Inflammatory macrophage (primary cell): ENCODE measurements around the gene AK9.
"Not testable (repeated sequence)": the region's sequence is repeated elsewhere in the genome, so short reads cannot be mapped to it uniquely, and the experiment has no call there.

ENCODE experiments used
- DNase-seq, 2 donors: peaks; one replicate each; pipeline ENCODE4 v3.0.0-alpha.2; 2020 to 2022

Gene AK9

GRCh38 chr6:109623288-109623687, 67.7 kb downstream of the AK9 start:
- DNase-seq: peak; percentile 22 to 23

- no peak for DNase-seq
Observed at GRCh38 chr6:109612268-109612667, 78.7 kb downstream of the AK9 start.

- DNase-seq: no peak
Observed at GRCh38 chr6:109611502-109611901, 79.5 kb downstream of the AK9 start.

DNA sequence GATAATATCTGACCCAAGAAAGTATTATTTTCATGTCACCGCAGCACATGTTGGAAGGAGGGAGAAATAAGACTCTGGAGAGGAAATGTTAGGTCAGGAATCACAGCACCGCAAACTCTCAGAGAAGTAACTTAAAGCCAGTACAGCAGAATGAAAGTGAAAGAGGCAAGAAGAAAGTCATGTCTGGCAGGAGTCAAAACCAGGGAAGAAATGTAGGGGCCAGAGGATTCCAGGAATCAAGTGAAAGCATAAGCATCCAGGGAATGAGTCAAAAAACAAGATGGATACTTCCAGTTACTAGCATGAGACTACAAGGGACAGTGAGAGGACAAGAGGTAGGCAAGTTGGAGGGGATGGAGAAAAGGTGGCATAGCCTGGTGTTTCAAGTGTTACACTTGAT, 80.4 kb downstream of the AK9 start:
- DNase-seq: no peak

GRCh38 chr6:109609737-109610136, 81.3 kb downstream of the AK9 start:
- DNase-seq: no peak

DNA sequence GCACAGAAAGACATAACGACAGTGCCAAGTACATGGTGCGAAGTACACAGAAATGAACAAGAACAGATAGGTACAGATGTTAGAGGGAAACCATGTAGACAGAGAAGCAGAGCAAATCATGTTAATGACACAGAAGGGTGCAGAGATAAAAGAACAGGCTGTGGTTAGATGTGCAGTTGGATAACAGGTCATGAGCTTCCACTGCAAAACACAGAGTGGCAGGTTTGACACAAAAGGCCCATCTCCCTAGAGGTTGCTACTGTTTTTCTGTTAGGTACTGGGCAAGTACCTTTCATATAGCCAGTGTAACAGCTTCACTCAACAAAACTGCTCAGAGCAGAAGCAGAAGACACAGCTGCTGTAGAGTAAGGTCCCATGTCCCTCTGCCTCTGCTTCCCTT, 84.6 kb downstream of the AK9 start:
- DNase-seq: no peak

DNA sequence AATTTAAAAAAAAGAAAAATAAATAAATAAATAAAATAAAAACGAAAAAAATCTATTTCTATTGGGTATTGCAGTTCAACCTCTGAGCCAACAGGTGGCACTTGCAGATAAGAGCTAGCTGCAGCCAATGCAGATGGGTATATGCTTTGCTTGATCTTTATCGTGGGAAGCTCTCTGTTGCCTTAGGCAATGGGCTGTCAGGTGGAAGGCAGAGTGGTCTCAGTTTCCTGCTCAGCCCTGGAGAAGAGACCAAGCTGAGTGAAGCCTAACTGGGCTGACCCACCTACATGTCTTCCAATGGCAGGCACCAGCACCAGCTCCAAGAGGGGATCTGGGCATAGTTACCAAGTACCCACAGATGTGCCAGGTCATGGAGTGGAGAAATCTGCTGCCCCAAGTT, 95.0 kb downstream of the AK9 start:
- peak; percentile 5 to 63 for DNase-seq

DNA sequence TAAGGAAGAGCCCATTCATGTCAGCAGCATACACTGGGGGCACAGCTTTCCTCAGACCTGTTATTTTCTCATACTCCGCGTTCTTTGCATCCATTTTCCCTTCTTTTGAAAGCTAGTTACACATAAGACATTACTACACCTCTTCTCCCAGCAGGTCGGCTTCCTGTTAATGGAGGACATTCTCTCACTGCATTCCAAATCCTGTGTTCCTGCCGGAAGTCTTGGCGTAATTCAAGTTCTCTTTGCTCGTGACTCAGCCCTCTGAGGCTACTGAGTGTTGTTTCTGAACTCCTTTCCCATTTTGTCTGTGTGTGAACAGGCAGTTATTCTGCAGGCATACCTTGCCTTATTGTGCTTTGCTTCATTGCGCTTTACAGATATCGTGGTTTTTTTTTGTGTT, 110.5 kb downstream of the AK9 start:
- no peak for DNase-seq

- peak; percentile 30 to 48 for DNase-seq
Observed at GRCh38 chr6:109579361-109579760, 111.6 kb downstream of the AK9 start.

DNA sequence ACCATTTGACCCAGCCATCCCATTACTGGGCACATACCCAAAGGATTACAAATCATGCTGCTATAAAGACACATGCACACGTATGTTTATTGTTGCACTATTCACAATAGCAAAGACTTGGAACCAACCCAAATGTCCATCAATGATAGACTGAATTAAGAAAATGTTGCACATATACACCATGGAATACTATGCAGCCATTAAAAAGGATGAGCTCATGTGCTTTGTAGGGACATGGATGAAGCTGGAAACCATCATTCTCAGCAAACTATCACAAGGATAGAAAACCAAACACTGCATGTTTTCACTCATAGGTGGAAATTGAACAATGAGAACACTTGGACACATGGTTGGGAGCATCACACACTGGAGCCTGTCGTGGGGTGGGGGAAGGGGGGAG, 121.1 kb downstream of the AK9 start:
- not testable (repeated sequence) for DNase-seq

DNA sequence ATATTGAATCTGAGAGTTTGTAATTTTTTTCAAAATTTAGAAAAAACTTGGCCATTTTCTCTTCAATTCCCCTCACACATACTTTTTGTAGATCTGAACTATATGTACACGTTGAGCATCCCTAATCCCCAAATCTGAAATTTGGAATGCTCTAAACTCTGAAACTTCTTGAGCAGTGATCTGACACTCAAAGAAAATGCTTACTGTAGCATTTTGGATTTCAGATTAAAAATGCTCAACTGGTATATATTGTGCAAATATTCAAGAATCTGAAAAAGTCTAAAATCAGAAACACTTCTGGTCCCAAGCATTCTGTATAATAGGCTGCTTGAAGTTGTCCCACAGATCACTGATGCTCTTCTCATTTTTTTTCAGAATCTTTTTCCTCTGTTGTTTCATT, 129.2 kb downstream of the AK9 start:
- no peak for DNase-seq

DNA sequence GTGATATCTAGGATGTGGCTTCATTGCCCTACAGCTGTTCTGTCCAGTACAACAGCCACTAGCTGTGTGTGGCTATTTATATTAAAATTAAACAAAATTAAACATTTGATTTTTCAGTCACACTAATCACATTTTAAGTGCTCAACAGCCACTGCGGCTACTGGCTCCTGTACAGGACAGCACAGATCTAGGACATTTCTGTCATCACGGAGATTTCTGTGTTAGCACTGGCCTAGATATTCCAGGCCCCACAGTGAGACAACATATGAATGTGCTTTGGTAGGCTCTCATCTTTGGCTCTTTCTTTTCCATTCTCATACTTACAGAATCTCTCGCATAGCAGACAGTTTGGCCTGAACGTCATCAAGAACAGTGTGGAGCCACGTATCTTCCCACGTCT, 159.6 kb downstream of the AK9 start:
- no peak for DNase-seq

DNA sequence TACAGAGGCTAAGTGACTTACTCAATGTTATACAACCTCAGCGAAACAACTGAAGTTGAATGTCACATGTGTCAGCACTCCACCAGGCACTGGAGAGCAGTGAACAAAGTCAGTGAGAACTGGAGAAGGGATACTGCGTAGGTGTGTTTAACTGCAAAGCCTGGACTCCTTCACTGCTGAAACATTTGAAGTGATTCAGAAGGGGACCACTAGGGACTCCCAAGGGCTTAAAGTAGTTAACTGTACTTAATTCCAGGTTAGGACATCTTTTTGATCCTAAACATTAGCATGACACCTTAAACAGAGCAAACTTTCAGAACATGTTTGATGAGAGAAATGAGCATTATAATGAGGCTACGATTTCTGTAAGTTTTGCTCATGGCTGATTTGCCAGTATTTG, 163.0 kb downstream of the AK9 start:
- DNase-seq: no peak

- DNase-seq: peak; percentile 64 to 82
Observed at GRCh38 chr6:109526905-109527628, 163.9 kb downstream of the AK9 start.

DNA sequence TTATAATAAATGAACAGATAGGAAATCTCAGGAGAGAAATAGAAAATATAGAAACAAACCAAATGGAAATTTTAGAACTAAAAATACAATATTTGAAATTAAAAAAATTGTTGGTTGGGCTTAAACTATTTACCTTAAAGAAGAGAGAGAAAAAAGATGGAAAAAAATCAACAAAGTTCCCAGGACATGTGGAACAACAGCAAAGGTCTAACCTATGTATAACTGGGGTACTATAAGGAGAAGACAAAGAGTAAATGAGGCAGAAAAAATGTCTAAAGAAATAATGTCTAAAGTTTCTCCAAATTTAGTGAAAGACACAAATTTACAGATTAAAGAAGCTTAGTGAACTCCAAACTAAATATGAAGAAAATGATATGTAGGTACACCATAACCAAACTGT, 166.9 kb downstream of the AK9 start:
- DNase-seq: no peak

GRCh38 chr6:109523478-109523877, 167.5 kb downstream of the AK9 start:
- DNase-seq: no peak

- peak; percentile 65 to 83 for DNase-seq
Observed at GRCh38 chr6:109521080-109521479, 169.9 kb downstream of the AK9 start.

- not testable (repeated sequence) for DNase-seq
Observed at GRCh38 chr6:109519647-109520046, 171.4 kb downstream of the AK9 start.

DNA sequence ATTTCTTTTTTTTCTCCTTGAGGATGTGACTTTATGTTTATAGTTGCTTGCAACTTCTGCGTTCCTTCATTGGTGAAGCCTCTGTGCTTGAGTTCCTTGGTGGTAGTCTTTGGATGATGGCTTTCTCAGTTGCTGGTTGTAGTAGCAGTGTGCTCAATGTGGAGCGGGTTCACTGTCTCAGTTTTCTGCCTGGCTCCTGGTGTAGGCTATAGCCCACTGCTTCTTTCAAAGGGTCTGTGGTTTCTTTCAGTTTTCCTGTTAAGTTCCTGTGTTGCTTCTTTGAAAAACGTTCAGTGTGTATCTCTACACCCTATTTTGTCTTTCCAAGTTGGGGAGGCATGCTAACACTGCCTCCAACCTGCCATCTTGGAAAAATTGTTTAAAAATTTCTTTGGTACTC, 174.1 kb downstream of the AK9 start:
- DNase-seq: no peak

GRCh38 chr6:109515781-109516409, 175.1 kb downstream of the AK9 start:
- peak; percentile 12 to 13 for DNase-seq

DNA sequence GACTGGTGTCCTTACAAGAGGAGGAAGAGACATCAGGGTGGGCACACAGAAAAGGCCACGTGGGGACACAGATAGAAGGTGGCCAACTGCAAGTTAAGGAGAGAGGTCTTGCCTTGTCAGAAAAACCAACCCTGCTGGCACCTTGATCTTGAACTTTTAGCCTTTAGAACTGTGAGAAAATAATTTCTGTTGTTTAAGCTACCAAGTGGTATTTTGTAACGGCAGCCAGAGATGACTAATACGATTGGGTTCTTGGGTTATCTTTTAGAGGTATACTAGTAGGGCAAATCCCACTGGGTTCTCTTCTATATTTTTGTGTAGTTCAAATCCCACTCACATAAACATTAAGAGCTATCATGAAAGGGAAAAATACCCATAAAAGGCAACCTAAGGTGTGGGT, 176.1 kb downstream of the AK9 start:
- DNase-seq: no peak

DNA sequence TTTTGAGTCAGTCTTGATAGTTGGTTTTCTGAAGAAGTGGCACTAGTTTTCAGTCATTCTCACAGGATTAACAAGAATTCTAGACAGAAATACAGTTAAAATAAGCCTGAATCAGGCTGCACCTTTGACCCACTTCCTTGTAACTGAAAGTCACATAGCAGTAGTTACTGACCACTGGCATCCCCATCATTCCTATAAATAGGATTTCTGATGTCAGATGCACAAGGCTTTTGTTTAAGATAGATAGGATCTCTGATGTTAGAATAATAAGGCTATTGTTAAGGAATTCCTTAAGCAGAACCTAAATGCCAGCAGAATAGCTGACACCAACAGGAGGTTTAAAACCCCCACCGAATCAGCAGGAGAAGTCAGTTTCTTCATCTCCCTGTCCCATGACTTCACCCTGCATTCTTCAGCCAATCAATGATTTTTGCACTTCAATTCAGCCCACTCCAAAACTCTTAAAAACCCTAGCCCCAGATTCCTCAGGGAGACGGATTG, 177.4 kb downstream of the AK9 start:
- DNase-seq: peak; percentile 46 to 62

GRCh38 chr6:109512271-109512817, 178.7 kb downstream of the AK9 start:
- DNase-seq: no peak

DNA sequence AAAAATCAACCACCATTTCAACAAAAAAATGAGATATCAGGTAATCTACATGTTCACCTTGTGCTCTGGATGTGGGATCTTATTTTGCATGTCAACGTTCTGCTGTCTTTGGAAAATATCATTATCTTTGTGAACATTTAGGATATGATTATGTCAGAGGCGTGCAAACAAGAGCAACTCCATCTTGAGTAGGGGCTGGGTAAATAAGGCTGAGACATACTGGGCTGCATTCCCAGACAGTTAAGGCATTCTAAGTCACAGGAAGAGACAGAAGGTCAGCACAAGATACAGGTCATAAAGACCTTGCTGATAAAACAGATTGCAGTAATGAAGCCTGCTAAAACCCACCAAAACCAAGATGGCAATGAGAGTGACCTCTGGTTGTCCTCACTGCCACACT, 179.2 kb downstream of the AK9 start:
- DNase-seq: no peak
